Fibroblast of skin of back (primary cell): ENCODE data around the gene DOCK6.

Experiments
- DNase-seq: peaks from one replicate; pipeline ENCODE4 v3.0.0-alpha.2; 2013

DOCK6 gene

GRCh38 chr19:11224429-11224828, 37.9 kb downstream of the DOCK6 start:
- DNase-seq = no peak

DNA sequence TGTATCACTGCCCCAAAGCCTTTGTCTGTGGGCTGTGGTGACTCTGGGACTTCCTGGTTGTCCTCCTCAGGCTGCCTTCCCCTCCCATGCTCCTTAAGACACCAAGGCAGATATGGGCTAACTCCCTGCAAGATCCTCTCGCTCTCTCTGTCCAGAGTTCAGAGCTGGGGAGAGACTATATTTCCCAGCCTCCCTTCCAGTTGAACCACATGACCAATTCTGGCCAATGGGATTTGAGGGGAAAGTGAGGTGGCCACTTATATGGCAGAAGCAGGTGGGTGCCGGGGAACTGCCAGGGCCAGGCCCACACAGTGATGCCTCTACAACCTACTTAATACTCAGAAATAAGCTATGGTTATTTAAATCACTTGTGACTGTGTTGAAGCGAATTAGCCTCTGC, 39.1 kb downstream of the DOCK6 start:
- no peak for DNase-seq

GRCh38 chr19:11221082-11221598, 41.2 kb downstream of the DOCK6 start:
- DNase-seq = no peak

- no peak for DNase-seq
Observed at GRCh38 chr19:11214387-11214786, 47.9 kb downstream of the DOCK6 start.

DNA sequence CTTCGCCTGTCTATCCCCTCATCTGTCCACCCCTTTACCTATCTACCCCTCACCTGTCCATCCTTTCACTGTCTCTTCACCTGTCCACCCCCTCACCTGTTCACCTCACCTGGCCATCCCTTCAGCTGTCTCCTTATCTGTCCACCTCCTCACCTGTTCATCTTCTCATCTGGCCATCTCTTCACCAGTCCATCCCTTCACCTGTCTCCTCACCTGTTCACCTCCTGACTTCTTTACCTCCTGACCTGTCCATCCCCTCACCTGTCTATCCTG, 51.7 kb downstream of the DOCK6 start:
- DNase-seq = no peak

DNA sequence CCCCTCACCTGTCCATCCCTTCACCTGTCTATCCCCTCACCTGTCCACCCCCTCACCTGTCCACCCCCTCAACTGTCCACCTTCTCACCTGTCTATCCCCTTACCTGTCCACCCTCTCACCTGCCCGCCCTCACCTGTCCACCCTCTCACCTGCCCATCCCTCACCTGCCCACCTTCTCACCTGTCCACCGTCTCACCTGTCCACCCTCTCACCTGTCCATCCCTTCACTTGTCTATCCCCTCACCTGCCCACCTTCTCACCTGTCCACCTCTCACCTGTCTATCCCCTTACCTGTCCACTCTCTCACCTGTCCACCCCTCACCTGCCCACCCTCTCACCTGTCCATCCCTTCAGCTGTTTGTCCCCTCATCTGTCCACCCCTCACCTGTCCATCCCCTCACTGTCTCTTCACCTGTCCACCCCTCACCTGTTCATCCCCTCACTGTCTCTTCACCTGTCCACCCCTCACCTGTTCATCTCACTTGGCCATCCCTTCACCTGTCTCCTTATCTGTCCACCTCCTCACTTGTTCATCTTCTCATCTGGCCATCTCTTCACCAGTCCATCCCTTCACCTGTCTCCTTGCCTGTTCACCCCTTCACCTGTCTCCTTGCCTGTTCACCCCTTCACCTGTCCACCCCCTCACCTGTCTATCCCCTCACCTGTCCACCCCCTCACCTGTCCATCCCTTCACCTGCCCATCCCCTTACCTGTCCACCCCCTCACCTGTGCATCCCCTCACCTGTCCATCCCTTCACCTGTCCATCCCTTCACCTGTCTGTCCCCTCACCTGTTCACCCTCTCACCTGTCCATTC, 52.3 kb downstream of the DOCK6 start:
- no peak for DNase-seq

DNA sequence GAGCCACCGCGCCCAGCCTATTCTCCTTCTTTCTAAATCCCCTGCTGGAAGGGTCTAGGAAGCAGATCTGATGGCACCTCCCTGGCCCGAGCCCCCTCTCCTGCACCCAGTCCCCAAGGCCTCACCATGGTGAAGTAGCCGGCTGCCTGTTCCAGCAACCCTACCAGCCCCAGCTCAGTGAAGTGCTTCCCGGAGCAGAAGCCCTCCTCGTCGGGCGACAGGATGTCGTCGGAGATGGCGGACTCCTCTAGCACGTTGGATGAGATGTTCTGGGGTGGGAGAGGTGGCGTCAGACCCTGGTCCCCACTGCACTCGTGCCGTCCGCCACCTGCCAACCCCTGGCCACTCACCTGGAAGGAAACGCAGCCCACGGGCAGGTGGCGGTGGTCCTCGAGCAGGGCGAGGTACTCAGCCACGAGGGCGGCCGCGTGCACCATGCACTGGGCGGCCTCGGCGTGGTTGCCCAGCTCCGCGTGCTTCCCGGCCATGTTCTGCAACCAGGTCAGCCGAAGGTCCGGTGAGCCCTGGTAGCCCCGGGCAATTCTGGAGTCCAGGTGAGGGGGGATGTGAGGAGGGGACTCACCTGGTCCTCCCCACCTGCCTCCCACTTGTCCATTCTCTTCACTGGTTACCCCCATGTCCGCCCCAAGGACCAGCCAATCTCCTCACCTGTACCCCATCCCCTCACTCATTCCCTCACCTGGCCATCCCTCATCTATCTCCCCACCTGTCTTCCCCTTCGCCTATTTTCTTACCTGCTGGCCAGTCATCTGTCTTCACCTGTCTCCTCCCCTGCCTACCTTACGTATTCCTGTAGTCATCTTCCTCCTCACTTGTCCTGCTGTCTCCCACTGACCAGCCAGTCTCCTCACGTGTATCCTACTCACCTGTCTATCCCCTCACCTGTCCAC, 53.5 kb downstream of the DOCK6 start:
- peak; percentile 29 for DNase-seq

- no peak for DNase-seq
Observed at GRCh38 chr19:11205939-11206570, 56.3 kb downstream of the DOCK6 start.

GRCh38 chr19:11204943-11205349, 57.4 kb downstream of the DOCK6 start:
- no peak for DNase-seq

DNA sequence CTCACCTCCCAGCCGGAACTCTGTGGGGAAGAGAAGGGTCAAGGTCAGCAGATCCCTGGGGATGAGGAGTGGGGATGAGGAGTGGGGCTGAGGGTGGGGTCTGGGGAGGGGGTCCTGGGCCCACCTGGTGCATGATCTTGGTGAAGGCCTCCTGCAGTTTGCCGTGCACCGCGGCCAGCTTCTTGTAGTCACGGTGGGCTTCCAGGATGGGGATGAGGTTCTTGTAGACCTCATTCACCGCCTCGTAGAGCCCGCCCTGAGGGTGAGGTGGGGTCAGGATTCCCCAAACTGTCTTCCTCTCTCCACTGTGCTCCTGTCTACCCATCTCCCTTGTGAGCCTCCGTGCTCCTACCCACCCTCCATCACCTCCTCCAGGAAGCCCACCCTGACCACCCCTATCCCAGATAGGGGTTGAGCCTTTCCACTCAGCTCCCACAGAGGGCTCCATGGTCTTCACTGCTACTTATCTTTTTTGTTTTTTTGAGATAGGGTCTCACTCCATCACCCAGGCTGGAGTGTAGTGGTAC, 58.2 kb downstream of the DOCK6 start:
- no peak for DNase-seq

- DNase-seq = peak; percentile 95
Observed at GRCh38 chr19:11203194-11204075, 58.9 kb downstream of the DOCK6 start.

- DNase-seq = no peak
Observed at GRCh38 chr19:11202488-11203193, 59.7 kb downstream of the DOCK6 start.

DNA sequence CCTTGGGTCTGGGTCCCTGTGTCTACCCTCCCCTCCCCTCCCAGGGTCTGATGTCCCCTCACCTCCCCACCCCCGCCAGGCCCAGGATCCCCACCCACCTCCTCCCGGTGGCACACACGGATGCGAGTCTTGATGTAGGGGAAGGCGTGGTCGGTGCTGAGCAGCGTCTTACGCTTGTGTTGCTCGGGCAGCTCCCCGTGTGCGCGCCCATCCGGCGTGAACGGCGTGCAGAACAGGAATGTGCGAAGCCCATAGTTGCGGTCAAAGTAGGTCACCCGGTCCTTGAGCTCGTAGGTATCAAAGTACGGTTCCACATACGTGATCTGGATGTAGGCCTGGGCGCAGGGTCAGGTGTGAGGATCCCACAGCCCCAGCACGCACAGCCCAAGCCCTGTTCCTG, 60.5 kb downstream of the DOCK6 start:
- no peak for DNase-seq

- no peak for DNase-seq
Observed at GRCh38 chr19:11200931-11201330, 61.4 kb downstream of the DOCK6 start.

- no peak for DNase-seq
Observed at GRCh38 chr19:11200015-11200574, 62.2 kb downstream of the DOCK6 start.

- no peak for DNase-seq
Observed at GRCh38 chr19:11199517-11199916, 62.8 kb downstream of the DOCK6 start.

DNA sequence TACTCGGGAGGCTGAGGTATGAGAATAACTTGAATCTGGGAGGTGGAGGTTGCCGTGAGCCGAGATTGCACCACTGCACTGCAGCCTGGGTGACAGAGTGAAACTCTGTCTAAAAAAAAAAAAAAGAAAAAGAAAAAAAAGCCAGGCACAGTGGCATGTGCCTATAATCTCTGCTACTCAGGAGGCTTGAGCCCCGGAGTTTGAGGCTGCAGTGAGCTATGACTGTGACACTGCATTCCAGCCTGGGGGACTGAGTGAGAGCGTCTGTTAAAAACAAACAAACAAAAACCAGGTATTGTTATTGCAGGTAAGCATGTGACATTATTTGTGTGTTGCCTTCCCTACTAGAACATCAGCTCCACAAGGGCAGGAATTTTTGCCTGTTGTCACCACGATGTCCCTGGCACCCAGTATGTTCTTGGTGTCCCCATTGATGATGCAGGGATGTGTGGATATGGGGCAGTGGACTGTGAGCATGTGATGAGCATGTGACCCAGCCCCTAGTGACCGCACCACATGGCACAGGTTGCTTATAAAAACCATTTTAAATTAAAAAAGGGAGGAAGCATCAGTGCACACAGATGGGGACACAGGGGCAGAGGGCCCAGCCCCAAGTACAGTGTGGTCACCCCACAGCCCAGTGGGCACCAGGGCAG, 63.4 kb downstream of the DOCK6 start:
- no peak for DNase-seq

DNA sequence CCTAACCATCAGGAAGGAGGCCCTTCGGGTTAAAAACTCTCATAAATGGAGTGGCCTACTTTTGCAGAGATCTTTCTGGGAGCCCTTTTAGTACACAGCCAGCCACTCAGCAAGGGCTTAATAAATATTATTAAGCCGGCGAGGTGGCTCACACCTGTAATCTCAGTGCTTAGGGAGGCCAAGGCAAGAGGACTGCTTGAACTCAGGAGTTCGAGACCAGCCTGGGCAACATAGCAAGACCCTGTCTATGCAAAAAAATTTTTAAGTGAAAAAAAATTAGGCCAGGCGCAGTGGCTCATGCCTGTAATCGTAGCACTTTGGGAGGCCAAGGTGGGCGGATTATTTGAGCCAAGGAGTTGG, 64.2 kb downstream of the DOCK6 start:
- no peak for DNase-seq

DNA sequence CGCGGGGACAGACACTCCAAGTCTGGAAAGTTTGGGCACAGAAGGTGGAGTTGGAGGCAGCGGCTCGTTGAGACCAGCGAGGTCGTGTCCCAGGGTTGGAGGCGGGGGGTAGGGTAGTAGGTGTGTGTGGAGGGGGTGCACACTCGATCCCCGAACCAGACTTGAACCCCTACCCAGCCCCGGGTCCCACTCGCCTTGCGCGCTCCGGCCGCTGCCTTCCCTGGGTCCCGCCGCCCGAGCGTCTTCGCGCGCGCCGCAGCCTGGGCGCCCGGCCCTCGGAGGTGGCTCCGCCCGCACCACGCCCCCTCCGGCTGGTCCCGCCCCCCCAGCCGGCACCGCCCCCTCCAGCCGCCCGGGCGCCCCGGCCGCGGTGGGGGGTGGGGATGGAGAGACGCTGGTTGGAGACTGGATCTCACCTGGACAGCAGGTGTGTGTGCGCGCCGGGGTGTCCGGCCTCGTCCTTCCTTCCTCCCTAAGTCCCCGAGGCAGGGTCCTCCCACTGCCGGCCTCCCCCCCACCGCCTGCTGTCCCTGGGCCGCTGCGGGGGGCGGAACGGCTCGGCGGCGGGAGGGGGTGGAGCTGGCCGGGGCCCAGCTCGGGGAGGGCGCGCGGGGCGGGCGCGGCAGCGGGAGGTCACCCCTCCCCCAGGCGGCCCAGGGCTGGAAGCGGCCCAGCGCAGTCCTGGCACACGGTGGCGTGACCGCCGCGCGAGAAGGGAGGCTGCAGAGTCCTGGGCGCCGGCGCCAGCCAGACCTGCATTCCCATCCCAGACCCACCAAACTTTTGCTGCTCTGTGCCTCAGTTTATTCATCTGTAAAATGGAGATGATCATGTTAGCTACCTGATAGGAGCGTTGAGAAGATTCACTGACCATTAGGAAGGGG, 64.8 kb downstream of the DOCK6 start, which contains the start of gene KANK2:
KANK2 (minus strand) TSS at position 255 of the 884 bp plus-strand sequence. CDS start 3,034 bp downstream, outside the sequence.
- DNase-seq = peak; percentile 76
